ENCODE results near the gene RNF157. TPM values are rescaled to one million over a fixed set of nuclear protein-coding genes. Genes with fewer than 3 reads are reported as not detected.

The RNF157 gene
- total RNA-seq, 1 experiment from 2014 or later: 11.2 TPM

DNA sequence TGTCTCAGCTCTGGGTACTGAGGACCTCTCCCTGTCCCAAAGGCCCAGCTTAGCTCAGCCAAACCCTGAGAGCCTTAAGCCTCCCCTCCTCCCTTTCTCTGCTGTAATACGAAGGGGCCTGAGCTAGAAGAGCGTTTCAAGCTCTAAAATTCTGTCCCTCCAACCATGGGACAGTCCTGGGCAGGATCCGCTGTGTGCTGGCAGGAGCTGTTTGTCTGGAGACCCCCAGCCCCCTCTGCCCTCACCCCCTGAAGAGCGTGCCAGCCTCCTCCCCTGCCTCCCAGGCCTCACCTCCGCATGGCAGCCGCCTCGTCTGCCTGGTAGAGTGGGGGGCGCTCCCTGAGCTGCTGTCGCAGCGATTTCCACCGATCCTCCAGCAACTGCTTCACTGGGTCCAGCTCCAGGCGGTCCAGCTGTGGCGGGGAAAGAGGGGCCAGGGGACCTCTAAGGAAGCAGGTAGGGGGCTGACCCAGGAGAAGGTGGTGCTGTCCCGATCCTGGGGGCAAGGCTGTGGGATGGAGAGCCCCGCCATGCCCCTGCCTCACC, 39.5 kb upstream of the RNF157 start:
- POLR2A ChIA-PET: interaction anchor here (0.5 to 1.3 kb wide), 4 partner anchors 13 to 158 kb away, joined by 3 read pairs; no protein-coding TSS in a partner anchor
- TF ChIP-seq, protein P1, sequence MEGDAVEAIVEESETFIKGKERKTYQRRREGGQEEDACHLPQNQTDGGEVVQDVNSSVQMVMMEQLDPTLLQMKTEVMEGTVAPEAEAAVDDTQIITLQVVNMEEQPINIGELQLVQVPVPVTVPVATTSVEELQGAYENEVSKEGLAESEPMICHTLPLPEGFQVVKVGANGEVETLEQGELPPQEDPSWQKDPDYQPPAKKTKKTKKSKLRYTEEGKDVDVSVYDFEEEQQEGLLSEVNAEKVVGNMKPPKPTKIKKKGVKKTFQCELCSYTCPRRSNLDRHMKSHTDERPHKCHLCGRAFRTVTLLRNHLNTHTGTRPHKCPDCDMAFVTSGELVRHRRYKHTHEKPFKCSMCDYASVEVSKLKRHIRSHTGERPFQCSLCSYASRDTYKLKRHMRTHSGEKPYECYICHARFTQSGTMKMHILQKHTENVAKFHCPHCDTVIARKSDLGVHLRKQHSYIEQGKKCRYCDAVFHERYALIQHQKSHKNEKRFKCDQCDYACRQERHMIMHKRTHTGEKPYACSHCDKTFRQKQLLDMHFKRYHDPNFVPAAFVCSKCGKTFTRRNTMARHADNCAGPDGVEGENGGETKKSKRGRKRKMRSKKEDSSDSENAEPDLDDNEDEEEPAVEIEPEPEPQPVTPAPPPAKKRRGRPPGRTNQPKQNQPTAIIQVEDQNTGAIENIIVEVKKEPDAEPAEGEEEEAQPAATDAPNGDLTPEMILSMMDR (IDR thresholded peaks at IDR 0.05): 0 out of 2 replicates have a peak, but pooled peaks have one; percentile 8
- TF ChIP-seq SP1 (CRISPR knock-in tag; conservative IDR thresholded peaks at IDR 0.05): no peak
- DNase-seq (ENCODE audit: low spot score): no peak
- CTCF ChIA-PET: interaction anchor here (0.5 to 4.9 kb wide), 104 partner anchors 9 to 435 kb away, joined by 3 to 120 read pairs (median 5); partner anchors contain the start of genes ACOX1, CDK3, EXOC7 and FBF1
- no peak overlapping the region for H3K4me3 Mint-ChIP-seq
- no peak for ATAC-seq
- H3K27me3 Mint-ChIP-seq (ENCODE audit: low read depth): no peaks in the 10 kb centered on the region
- no peaks in the 10 kb centered on the region for H3K9me3 Mint-ChIP-seq
- no peaks in the 10 kb centered on the region for H3K36me3 Mint-ChIP-seq
- H3K4me1 Mint-ChIP-seq: no peaks in the 10 kb centered on the region
- H3K27ac Mint-ChIP-seq: no peak overlapping the region

DNA sequence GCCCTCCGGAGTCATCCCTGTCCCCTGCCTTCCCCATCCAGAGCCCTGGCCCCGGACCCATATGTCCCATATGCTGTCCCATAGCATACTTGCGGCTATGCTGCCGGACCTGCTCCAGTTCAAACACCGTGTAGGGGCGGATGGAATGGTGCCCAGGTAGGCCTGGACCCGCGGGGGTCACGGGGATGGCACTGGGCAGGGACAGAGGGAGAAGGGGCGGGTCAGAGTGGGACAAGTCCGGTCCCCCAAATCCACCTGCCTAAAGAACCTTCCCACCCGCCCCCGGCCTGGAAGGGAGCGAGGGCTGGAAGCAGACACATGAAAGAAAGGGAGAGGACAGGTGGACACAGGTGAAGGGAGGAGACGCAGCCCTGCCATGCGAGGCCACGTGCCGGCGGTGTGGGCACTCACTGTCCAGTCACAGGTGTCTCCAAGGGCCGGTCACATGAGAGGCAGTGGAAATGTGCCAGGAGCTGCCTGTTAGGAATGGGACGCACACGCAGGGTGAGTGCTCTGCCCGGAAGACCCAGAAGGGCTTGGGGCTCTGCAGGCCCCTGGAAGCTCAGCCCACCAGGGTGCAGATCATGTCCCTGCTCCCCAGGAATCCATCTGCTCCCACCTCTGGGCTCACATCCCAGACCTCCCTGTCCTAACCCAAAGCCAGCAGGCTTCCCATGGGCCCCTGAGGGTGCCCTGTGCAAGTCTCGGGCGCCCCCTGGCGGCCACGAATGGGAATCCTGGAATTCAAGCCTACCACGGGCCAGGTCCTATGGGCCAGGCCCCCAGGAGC, 38.9 kb upstream of the RNF157 start:
- CTCF ChIA-PET: interaction anchor here (0.5 to 4.9 kb wide), 109 partner anchors 10 to 434 kb away, joined by 3 to 120 read pairs (median 5); partner anchors contain the start of genes ACOX1, CDK3, EXOC7 and FBF1
- Mint-ChIP-seq H3K4me1 (no peaks in the 10 kb centered on the region), H3K36me3 (no peaks in the 10 kb centered on the region), H3K27ac (no peak overlapping the region), H3K27me3 (ENCODE audit: low read depth) (no peaks in the 10 kb centered on the region), H3K9me3 (no peaks in the 10 kb centered on the region), H3K4me3 (no peak overlapping the region)
- POLR2A ChIA-PET: interaction anchor here (1.0 to 1.3 kb wide), 3 partner anchors 12 to 136 kb away, joined by 3 read pairs; no protein-coding TSS in a partner anchor
- TF ChIP-seq TEAD4 (CRISPR knock-in tag; IDR thresholded peaks at IDR 0.05) (peak; percentile 51; the same call in 1 of the 2 replicates), MYBL2 (CRISPR knock-in tag; IDR thresholded peaks at IDR 0.05) (no peak), ZNF423 (CRISPR knock-in tag; IDR thresholded peaks at IDR 0.05) (peak; percentile 74), SP1 (CRISPR knock-in tag; conservative IDR thresholded peaks at IDR 0.05) (no peak), GTF2I (CRISPR knock-in tag; conservative IDR thresholded peaks at IDR 0.05) (no peak), ZNF121 (CRISPR knock-in tag; IDR thresholded peaks at IDR 0.05) (peak; percentile 92), ZNF232 (CRISPR knock-in tag; IDR thresholded peaks at IDR 0.05) (no peak), TEAD1 (CRISPR knock-in tag; IDR thresholded peaks at IDR 0.05) (peak; percentile 77; the same call in 1 of the 2 replicates)
- TF ChIP-seq, protein P2, sequence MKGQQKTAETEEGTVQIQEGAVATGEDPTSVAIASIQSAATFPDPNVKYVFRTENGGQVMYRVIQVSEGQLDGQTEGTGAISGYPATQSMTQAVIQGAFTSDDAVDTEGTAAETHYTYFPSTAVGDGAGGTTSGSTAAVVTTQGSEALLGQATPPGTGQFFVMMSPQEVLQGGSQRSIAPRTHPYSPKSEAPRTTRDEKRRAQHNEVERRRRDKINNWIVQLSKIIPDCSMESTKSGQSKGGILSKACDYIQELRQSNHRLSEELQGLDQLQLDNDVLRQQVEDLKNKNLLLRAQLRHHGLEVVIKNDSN (CRISPR knock-in tag; IDR thresholded peaks at IDR 0.05): 0 out of 2 replicates have a peak, but pooled peaks have one; percentile 32
- TF ChIP-seq, protein P1 (IDR thresholded peaks at IDR 0.05): peak; percentile 96
- TF ChIP-seq, protein P3, sequence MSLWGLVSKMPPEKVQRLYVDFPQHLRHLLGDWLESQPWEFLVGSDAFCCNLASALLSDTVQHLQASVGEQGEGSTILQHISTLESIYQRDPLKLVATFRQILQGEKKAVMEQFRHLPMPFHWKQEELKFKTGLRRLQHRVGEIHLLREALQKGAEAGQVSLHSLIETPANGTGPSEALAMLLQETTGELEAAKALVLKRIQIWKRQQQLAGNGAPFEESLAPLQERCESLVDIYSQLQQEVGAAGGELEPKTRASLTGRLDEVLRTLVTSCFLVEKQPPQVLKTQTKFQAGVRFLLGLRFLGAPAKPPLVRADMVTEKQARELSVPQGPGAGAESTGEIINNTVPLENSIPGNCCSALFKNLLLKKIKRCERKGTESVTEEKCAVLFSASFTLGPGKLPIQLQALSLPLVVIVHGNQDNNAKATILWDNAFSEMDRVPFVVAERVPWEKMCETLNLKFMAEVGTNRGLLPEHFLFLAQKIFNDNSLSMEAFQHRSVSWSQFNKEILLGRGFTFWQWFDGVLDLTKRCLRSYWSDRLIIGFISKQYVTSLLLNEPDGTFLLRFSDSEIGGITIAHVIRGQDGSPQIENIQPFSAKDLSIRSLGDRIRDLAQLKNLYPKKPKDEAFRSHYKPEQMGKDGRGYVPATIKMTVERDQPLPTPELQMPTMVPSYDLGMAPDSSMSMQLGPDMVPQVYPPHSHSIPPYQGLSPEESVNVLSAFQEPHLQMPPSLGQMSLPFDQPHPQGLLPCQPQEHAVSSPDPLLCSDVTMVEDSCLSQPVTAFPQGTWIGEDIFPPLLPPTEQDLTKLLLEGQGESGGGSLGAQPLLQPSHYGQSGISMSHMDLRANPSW (CRISPR knock-in tag; conservative IDR thresholded peaks at IDR 0.05; ENCODE audit: low read depth): no peak
- TF ChIP-seq, protein P4, sequence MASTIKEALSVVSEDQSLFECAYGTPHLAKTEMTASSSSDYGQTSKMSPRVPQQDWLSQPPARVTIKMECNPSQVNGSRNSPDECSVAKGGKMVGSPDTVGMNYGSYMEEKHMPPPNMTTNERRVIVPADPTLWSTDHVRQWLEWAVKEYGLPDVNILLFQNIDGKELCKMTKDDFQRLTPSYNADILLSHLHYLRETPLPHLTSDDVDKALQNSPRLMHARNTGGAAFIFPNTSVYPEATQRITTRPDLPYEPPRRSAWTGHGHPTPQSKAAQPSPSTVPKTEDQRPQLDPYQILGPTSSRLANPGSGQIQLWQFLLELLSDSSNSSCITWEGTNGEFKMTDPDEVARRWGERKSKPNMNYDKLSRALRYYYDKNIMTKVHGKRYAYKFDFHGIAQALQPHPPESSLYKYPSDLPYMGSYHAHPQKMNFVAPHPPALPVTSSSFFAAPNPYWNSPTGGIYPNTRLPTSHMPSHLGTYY (CRISPR knock-in tag; IDR thresholded peaks at IDR 0.05): no peak
- TF ChIP-seq, protein P5, sequence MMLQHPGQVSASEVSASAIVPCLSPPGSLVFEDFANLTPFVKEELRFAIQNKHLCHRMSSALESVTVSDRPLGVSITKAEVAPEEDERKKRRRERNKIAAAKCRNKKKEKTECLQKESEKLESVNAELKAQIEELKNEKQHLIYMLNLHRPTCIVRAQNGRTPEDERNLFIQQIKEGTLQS (CRISPR knock-in tag; conservative IDR thresholded peaks at IDR 0.05): no peak
- TF ChIP-seq, protein P6, sequence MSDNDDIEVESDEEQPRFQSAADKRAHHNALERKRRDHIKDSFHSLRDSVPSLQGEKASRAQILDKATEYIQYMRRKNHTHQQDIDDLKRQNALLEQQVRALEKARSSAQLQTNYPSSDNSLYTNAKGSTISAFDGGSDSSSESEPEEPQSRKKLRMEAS (CRISPR knock-in tag; IDR thresholded peaks at IDR 0.05): 0 out of 2 replicates have a peak, but pooled peaks have one; percentile 27
- TF ChIP-seq, protein P7, sequence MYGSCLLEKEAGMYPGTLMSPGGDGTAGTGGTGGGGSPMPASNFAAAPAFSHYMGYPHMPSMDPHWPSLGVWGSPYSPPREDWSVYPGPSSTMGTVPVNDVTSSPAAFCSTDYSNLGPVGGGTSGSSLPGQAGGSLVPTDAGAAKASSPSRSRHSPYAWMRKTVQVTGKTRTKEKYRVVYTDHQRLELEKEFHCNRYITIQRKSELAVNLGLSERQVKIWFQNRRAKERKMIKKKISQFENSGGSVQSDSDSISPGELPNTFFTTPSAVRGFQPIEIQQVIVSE (CRISPR knock-in tag; IDR thresholded peaks at IDR 0.05; ENCODE audit: borderline replicate concordance): no peak
- TF ChIP-seq, protein P8, sequence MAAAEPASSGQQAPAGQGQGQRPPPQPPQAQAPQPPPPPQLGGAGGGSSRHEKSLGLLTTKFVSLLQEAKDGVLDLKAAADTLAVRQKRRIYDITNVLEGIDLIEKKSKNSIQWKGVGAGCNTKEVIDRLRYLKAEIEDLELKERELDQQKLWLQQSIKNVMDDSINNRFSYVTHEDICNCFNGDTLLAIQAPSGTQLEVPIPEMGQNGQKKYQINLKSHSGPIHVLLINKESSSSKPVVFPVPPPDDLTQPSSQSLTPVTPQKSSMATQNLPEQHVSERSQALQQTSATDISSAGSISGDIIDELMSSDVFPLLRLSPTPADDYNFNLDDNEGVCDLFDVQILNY (CRISPR knock-in tag; IDR thresholded peaks at IDR 0.05): no peak
- DNase-seq (ENCODE audit: low spot score): peak; percentile 94
- ATAC-seq: peak; percentile 93
